ENCODE data around the gene CCNL1. TPM values are rescaled to one million over a fixed set of nuclear protein-coding genes. Genes with fewer than 3 reads are reported as not detected.

Gene CCNL1
- total and polyA plus RNA-seq, 2 of the 8 experiments (the other 6 are each of a cell fraction or from before 2014, with no cell fraction given) = 64.5 to 68.6 TPM

GRCh38 chr3:157122832-157123427, 37.0 kb downstream of the CCNL1 start:
- no peak for DNase-seq (ENCODE audit: low read depth in 1 of 2, low spot score in 2 of 2)
- H3K27ac ChIP-seq (ENCODE audit: low read depth, low read length) = no peak overlapping the region
- H2BK20ac ChIP-seq (ENCODE audit: low read length) = no peak overlapping the region
- H3K9ac ChIP-seq (replicated peaks in 1 of 4; ENCODE audit: extremely low read depth in 1 of 4, low read depth in 3 of 4, low read length in 3 of 4) = no peak overlapping the region
- no peaks in the 10 kb centered on the region for H3K79me2 ChIP-seq (ENCODE audit: control insufficient read depth in 1 of 2, insufficient read depth in 2 of 2, low read length in 2 of 2)
- H3K4me2 ChIP-seq (ENCODE audit: insufficient read depth in 1 of 2, low read depth in 2 of 2, low read length in 2 of 2) = no peak overlapping the region
- no peaks in the 10 kb centered on the region for H4K20me1 ChIP-seq (replicated peaks in 1 of 2; ENCODE audit: control insufficient read depth in 1 of 2, insufficient read depth in 2 of 2, low read length in 2 of 2)
- H3K36me3 ChIP-seq (ENCODE audit: control insufficient read depth in 2 of 4, insufficient read depth in 4 of 4, low read length in 3 of 4) = no peaks in the 10 kb centered on the region
- no peak for TF ChIP-seq RNF2 (IDR thresholded peaks at IDR 0.05; ENCODE audit: borderline replicate concordance, low read depth, low read length, missing control alignments, poor library complexity, severe bottlenecking)
- no peak for TF ChIP-seq KDM5A (IDR thresholded peaks at IDR 0.05; ENCODE audit: low read length)
- TF ChIP-seq SAP30 (IDR thresholded peaks at IDR 0.05; ENCODE audit: insufficient read depth, insufficient replicate concordance, low read length) = no peak
- no peak for TF ChIP-seq SIX5 (IDR thresholded peaks at IDR 0.05; ENCODE audit: low read depth, low read length)
- no peak for TF ChIP-seq JUND (IDR thresholded peaks at IDR 0.05; ENCODE audit: low read length)
- TF ChIP-seq GTF2F1 (IDR thresholded peaks at IDR 0.05; ENCODE audit: borderline replicate concordance, low read depth, low read length) = no peak
- TF ChIP-seq ATF2 (IDR thresholded peaks at IDR 0.05; ENCODE audit: low read length) = no peak
- TF ChIP-seq RFX5 (IDR thresholded peaks at IDR 0.05; ENCODE audit: borderline replicate concordance, low read depth, low read length) = no peak
- no peak for TF ChIP-seq SUZ12 (IDR thresholded peaks at IDR 0.05; ENCODE audit: low read length)
- TF ChIP-seq POLR2A (IDR thresholded peaks at IDR 0.05; ENCODE audit: control extremely low read depth in 1 of 2, low read depth in 2 of 2, low read length in 2 of 2) = no peak
- H4K91ac ChIP-seq (replicated peaks; ENCODE audit: insufficient read length, low read length) = no peak overlapping the region
- H2BK5ac ChIP-seq (ENCODE audit: low read depth, low read length) = no peak overlapping the region
- H3K23me2 ChIP-seq (ENCODE audit: low read depth, low read length) = no peaks in the 10 kb centered on the region; the same call in 1 of the 2 replicates
- no peak overlapping the region for H3K14ac ChIP-seq (ENCODE audit: insufficient read length)
- H3K27me3 ChIP-seq (replicated peaks in 1 of 4; ENCODE audit: control insufficient read depth in 3 of 4, extremely low read depth in 1 of 4, insufficient read depth in 3 of 4, low read length in 3 of 4) = no peaks in the 10 kb centered on the region; a peak in 1 of 7 replicates
- H2BK120ac ChIP-seq (replicated peaks; ENCODE audit: low read depth, low read length) = no peak overlapping the region
- H3K4me3 ChIP-seq (ENCODE audit: extremely low read depth in 1 of 4, insufficient read depth in 2 of 4, low read depth in 3 of 4, low read length in 4 of 4) = no peak overlapping the region
- H4K5ac ChIP-seq (ENCODE audit: insufficient read length, low read depth, low read length) = no peak overlapping the region
- no peak overlapping the region for H2BK12ac ChIP-seq (ENCODE audit: low read depth, low read length)
- H3K56ac ChIP-seq (replicated peaks; ENCODE audit: insufficient read length, low read depth, low read length) = no peak overlapping the region
- no peak overlapping the region for H3K4ac ChIP-seq (replicated peaks; ENCODE audit: insufficient read length, low read depth, low read length)
- no peak overlapping the region for H3K23ac ChIP-seq (ENCODE audit: insufficient read length)
- ChIA-PET CTCF (ENCODE audit: partially characterized antibody) (interaction anchor here (0.7 to 56.4 kb wide), 3 partner anchors 6 to 970 kb away, joined by 3 to 1014 read pairs (median 1014); no protein-coding TSS in a partner anchor), POLR2A (ENCODE audit: partially characterized antibody) (interaction anchor here (1.4 kb wide), 1 partner anchor 31 kb away, joined by 3 read pairs; no protein-coding TSS in a partner anchor)
- H2AFZ ChIP-seq (ENCODE audit: low read length) = no peak overlapping the region
- no peak overlapping the region for H2BK15ac ChIP-seq (ENCODE audit: low read length)
- H3K79me1 ChIP-seq (ENCODE audit: low read depth, low read length) = no peaks in the 10 kb centered on the region
- no peak overlapping the region for H3K18ac ChIP-seq (ENCODE audit: extremely low read depth, low read length)
- no peaks in the 10 kb centered on the region for H3K9me3 ChIP-seq (ENCODE audit: insufficient read depth in 2 of 2, low read depth in 1 of 2, low read length in 1 of 2)
- WGBS, 2 experiments (ENCODE audit: extremely low coverage in 1 of 2, insufficient coverage in 1 of 2, insufficient read length in 1 of 2, insufficient replicate concordance in 2 of 2, low coverage in 1 of 2, low lambda C conversion rate in 2 of 2, missing lambda C conversion rate in 1 of 2) = 79% methylated on average over 3 of the region's 3 CpGs; no CpG with 5 or more reads in 1 of the 2 experiments
- no peak for FAIRE-seq
- no peak overlapping the region for H4K8ac ChIP-seq (ENCODE audit: extremely low read depth, insufficient read depth, low read length)
- no peak overlapping the region for H2AK5ac ChIP-seq (ENCODE audit: low read depth, low read length)
- H3K4me1 ChIP-seq (replicated peaks in 1 of 4; ENCODE audit: control insufficient read depth in 3 of 4, insufficient read depth in 4 of 4, low read length in 3 of 4) = no peaks in the 10 kb centered on the region; a peak in 1 of 7 replicates
